ENCODE results near the gene OR6C70. TPM values are rescaled to one million over a fixed set of nuclear protein-coding genes. Genes with fewer than 3 reads are reported as not detected.
"Not testable (repeated sequence)": the region's sequence is repeated elsewhere in the genome, so short reads cannot be mapped to it uniquely, and the experiment has no call there.

OR6C70 gene
- polyA plus RNA-seq, 1 of the 3 experiments (the other 2 are of a cell fraction), result not detected

DNA sequence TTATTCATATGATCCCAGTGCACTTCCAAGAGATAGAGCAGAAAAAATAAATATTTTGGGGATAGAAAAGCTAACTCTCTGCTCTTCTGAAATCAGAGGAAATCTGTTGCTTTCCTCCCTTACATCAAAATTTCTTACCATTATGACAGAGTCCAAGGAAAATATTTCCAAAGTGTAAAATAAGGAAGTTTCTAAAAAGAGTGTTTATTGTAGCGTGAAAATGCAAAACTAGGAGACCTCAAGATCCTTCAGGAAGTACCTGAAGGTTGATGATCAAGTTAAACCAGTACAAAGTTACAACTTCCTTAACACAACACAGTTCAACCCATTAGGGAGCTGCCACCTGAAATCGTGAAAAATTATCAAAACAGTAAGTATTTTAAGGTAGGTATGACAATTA, 26.2 kb downstream of the OR6C70 start, which contains the start of gene OR6C2:
Gene OR6C2 (plus strand): TSS at position 301 of the 400 bp plus-strand sequence. CDS start 8,138 bp downstream, outside the sequence.
- no peaks in the 10 kb centered on the region for H3K36me3 ChIP-seq (replicated peaks in 1 of 2; ENCODE audit: control insufficient read depth in 1 of 2, insufficient read depth in 2 of 2, low read length in 1 of 2)
- H3K9me2 ChIP-seq, result no peaks in the 10 kb centered on the region
- no peak within 1 kb of the TSS for H3K4me3 ChIP-seq (ENCODE audit: low read depth in 2 of 2, low read length in 1 of 2)
- no peaks in the 10 kb centered on the region for H3K9me3 ChIP-seq
- no peak within 1 kb of the TSS for H3K4me2 ChIP-seq
- 1% methylated on average over 2 of the region's 2 CpGs for WGBS (ENCODE audit: low lambda C conversion rate)
- no peak within 1 kb of the TSS for H3K9ac ChIP-seq
- CTCF ChIA-PET, result no interaction called here
- no peak for TF ChIP-seq EP300 (IDR thresholded peaks at IDR 0.05; ENCODE audit: borderline replicate concordance in 1 of 2, low read depth in 1 of 2, low read length in 1 of 2)
- TF ChIP-seq ELF1 (IDR thresholded peaks at IDR 0.05), result no peak
- TF ChIP-seq, protein P1, sequence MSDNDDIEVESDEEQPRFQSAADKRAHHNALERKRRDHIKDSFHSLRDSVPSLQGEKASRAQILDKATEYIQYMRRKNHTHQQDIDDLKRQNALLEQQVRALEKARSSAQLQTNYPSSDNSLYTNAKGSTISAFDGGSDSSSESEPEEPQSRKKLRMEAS (IDR thresholded peaks at IDR 0.05; ENCODE audit: low read depth), result no peak
- TF ChIP-seq CHD2 (IDR thresholded peaks at IDR 0.05; ENCODE audit: low read length, partially characterized antibody), result no peak
- TF ChIP-seq SIN3A (IDR thresholded peaks at IDR 0.05; ENCODE audit: borderline replicate concordance, low read depth, low read length), result no peak
- TF ChIP-seq, protein P2, sequence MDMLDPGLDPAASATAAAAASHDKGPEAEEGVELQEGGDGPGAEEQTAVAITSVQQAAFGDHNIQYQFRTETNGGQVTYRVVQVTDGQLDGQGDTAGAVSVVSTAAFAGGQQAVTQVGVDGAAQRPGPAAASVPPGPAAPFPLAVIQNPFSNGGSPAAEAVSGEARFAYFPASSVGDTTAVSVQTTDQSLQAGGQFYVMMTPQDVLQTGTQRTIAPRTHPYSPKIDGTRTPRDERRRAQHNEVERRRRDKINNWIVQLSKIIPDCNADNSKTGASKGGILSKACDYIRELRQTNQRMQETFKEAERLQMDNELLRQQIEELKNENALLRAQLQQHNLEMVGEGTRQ (IDR thresholded peaks at IDR 0.05; ENCODE audit: borderline replicate concordance, low read depth, low read length), result no peak
- no peak for TF ChIP-seq EZH2phosphoT487 (IDR thresholded peaks at IDR 0.05; ENCODE audit: borderline replicate concordance, low read depth)
- no peak for TF ChIP-seq RFX5 (IDR thresholded peaks at IDR 0.05; ENCODE audit: low read length)
- no peak within 1 kb of the TSS for H3K27ac ChIP-seq (ENCODE audit: low read depth in 2 of 2, low read length in 1 of 2)
- H3K27me3 ChIP-seq (ENCODE audit: insufficient read depth), result no peaks in the 10 kb centered on the region
- no peak within 1 kb of the TSS for H2AFZ ChIP-seq (ENCODE audit: low read depth)
- no peaks in the 10 kb centered on the region for H3K4me1 ChIP-seq (ENCODE audit: control insufficient read depth in 1 of 2, insufficient read depth in 2 of 2, low read depth in 1 of 2, low read length in 1 of 2)
- H3F3A ChIP-seq (replicated peaks; ENCODE audit: insufficient read depth), result no peaks in the 10 kb centered on the region
- H3K79me2 ChIP-seq (ENCODE audit: insufficient read depth), result no peaks in the 10 kb centered on the region
- DNase-seq, result no peak
- POLR2A ChIA-PET, result no interaction called here
- no peaks in the 10 kb centered on the region for H4K20me1 ChIP-seq (ENCODE audit: insufficient read depth)

DNA sequence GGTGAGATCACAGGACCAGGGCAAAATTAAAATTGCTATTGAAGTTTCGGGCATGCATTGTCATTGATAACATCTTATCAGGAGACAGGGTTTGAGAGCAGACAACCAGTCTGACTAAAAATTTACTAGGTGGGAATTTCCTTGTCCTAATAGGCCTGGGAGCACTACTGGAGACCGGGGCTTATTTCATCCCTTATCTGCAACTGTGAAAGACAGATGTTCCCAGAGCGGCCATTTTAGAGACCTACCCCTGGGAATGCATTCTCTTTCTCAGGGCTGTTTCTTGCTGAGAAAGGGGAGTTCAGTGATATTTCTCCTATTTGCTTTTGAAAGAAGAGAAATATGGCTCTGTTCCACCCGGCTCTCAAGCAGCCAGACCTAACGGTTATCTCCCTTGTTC, 28.7 kb downstream of the OR6C70 start:
- WGBS (ENCODE audit: low lambda C conversion rate), result 4% methylated on average over 5 of the region's 5 CpGs
- H3K27me3 ChIP-seq (ENCODE audit: insufficient read depth); H2AFZ ChIP-seq (ENCODE audit: low read depth); H4K20me1 ChIP-seq (ENCODE audit: insufficient read depth); H3K27ac ChIP-seq (ENCODE audit: low read depth in 2 of 2, low read length in 1 of 2); DNase-seq; CTCF ChIA-PET; H3K9ac ChIP-seq; H3K9me3 ChIP-seq; H3K9me2 ChIP-seq; H3K36me3 ChIP-seq (replicated peaks in 1 of 2; ENCODE audit: control insufficient read depth in 1 of 2, insufficient read depth in 2 of 2, low read length in 1 of 2); H3F3A ChIP-seq (replicated peaks; ENCODE audit: insufficient read depth); H3K4me3 ChIP-seq (ENCODE audit: low read depth in 2 of 2, low read length in 1 of 2); POLR2A ChIA-PET; H3K79me2 ChIP-seq (ENCODE audit: insufficient read depth); H3K4me1 ChIP-seq (ENCODE audit: control insufficient read depth in 1 of 2, insufficient read depth in 2 of 2, low read depth in 1 of 2, low read length in 1 of 2); H3K4me2 ChIP-seq: not testable (repeated sequence)

DNA sequence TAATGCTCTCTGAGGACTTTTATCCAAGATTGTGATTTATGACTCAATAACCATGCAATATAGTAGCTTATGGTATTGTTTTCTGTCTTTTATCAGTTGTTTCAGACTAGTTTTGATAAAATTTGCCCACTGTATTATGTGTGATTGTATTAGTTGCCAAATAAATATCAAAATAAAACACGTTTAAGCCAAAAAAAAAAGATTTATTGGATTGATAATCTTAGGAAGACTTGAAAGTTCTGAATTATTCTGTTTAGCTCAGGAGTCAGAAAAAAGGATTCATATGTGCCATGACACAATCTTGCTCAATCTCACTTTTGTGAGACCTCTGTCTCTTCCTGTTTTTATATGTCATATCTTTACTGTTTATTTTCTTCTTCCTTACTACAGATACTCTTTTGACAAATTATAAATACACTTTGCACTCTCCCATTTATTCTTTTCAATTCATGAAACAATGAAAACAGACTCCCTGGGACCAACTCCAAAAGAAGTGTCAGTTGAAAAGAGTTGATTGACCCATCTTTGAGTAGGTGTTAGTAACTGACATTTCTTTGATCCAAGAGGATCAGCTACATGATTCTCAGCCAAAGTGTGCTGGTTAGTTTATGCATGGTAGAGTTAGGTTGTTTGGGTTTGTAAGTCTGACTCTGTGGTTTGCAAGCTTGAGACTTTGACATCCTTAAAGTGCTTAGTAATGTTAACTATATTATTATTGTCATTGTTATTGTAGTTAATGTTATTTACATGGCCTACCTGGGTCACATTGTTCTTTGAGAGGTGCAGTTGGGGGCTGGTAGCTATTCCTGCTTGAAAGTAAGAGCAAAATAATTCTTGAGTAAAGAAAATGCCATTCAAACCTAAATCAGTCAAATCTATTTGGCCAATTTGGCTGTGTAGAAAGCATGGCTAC, 41.4 kb downstream of the OR6C70 start:
- H2AFZ ChIP-seq (ENCODE audit: low read depth), result no peak overlapping the region
- POLR2A ChIA-PET, result no interaction called here
- TF ChIP-seq, protein P3, sequence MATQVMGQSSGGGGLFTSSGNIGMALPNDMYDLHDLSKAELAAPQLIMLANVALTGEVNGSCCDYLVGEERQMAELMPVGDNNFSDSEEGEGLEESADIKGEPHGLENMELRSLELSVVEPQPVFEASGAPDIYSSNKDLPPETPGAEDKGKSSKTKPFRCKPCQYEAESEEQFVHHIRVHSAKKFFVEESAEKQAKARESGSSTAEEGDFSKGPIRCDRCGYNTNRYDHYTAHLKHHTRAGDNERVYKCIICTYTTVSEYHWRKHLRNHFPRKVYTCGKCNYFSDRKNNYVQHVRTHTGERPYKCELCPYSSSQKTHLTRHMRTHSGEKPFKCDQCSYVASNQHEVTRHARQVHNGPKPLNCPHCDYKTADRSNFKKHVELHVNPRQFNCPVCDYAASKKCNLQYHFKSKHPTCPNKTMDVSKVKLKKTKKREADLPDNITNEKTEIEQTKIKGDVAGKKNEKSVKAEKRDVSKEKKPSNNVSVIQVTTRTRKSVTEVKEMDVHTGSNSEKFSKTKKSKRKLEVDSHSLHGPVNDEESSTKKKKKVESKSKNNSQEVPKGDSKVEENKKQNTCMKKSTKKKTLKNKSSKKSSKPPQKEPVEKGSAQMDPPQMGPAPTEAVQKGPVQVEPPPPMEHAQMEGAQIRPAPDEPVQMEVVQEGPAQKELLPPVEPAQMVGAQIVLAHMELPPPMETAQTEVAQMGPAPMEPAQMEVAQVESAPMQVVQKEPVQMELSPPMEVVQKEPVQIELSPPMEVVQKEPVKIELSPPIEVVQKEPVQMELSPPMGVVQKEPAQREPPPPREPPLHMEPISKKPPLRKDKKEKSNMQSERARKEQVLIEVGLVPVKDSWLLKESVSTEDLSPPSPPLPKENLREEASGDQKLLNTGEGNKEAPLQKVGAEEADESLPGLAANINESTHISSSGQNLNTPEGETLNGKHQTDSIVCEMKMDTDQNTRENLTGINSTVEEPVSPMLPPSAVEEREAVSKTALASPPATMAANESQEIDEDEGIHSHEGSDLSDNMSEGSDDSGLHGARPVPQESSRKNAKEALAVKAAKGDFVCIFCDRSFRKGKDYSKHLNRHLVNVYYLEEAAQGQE (IDR thresholded peaks at IDR 0.05; ENCODE audit: low read depth, low read length), result no peak
- TF ChIP-seq MEF2A (IDR thresholded peaks at IDR 0.05; ENCODE audit: borderline replicate concordance, low read depth) (no peak), GABPA (IDR thresholded peaks at IDR 0.05; ENCODE audit: low read depth) (no peak), MXI1 (IDR thresholded peaks at IDR 0.05; ENCODE audit: low read depth, low read length) (no peak), SIN3A (IDR thresholded peaks at IDR 0.05; ENCODE audit: borderline replicate concordance, low read depth, low read length) (no peak), FOSL2 (IDR thresholded peaks at IDR 0.05; ENCODE audit: borderline replicate concordance, low read depth) (no peak)
- TF ChIP-seq, protein P2 (IDR thresholded peaks at IDR 0.05; ENCODE audit: borderline replicate concordance, low read depth, low read length), result no peak

More for the DNA sequence above, 41.4 kb downstream of the OR6C70 start:
- H3K4me2 ChIP-seq, result no peak overlapping the region
- H3K27ac ChIP-seq (ENCODE audit: low read depth in 2 of 2, low read length in 1 of 2), result no peak overlapping the region
- H3K9me3 ChIP-seq, result no peaks in the 10 kb centered on the region
- no peaks in the 10 kb centered on the region for H3K9me2 ChIP-seq
- CTCF ChIA-PET, result no interaction called here
- DNase-seq, result no peak
- no peaks in the 10 kb centered on the region for H4K20me1 ChIP-seq (ENCODE audit: insufficient read depth)
- H3K4me3 ChIP-seq (ENCODE audit: low read depth in 2 of 2, low read length in 1 of 2), result no peak overlapping the region
- H3F3A ChIP-seq (replicated peaks; ENCODE audit: insufficient read depth), result no peaks in the 10 kb centered on the region
- H3K79me2 ChIP-seq (ENCODE audit: insufficient read depth), result no peaks in the 10 kb centered on the region
- WGBS (ENCODE audit: low lambda C conversion rate), result 0% methylated on average over 1 of the region's 1 CpG
- no peaks in the 10 kb centered on the region for H3K36me3 ChIP-seq (replicated peaks in 1 of 2; ENCODE audit: control insufficient read depth in 1 of 2, insufficient read depth in 2 of 2, low read length in 1 of 2)
- H3K27me3 ChIP-seq (ENCODE audit: insufficient read depth), result no peaks in the 10 kb centered on the region
- H3K9ac ChIP-seq, result no peak overlapping the region
- H3K4me1 ChIP-seq (ENCODE audit: control insufficient read depth in 1 of 2, insufficient read depth in 2 of 2, low read depth in 1 of 2, low read length in 1 of 2), result no peaks in the 10 kb centered on the region

Measured in SK-N-SH (cell line).